ENCODE data around the gene DAPK2.

DAPK2 gene

GRCh38 chr15:63857461-63857856, 188.8 kb downstream of the DAPK2 start:
- DNase-seq, result no peak
